CD4-positive, alpha-beta T cell treated with Interleukin-12 subunit alpha and Interleukin-12 subunit beta, for 1 hour (primary cell): ENCODE measurements around the gene PPDPF.
"Not testable (repeated sequence)": the region's sequence is repeated elsewhere in the genome, so short reads cannot be mapped to it uniquely, and the experiment has no call there.

Experiments used
- DNase-seq: peaks from one replicate; pipeline ENCODE4 v3.0.0-alpha.2; 2020

The PPDPF gene

DNA sequence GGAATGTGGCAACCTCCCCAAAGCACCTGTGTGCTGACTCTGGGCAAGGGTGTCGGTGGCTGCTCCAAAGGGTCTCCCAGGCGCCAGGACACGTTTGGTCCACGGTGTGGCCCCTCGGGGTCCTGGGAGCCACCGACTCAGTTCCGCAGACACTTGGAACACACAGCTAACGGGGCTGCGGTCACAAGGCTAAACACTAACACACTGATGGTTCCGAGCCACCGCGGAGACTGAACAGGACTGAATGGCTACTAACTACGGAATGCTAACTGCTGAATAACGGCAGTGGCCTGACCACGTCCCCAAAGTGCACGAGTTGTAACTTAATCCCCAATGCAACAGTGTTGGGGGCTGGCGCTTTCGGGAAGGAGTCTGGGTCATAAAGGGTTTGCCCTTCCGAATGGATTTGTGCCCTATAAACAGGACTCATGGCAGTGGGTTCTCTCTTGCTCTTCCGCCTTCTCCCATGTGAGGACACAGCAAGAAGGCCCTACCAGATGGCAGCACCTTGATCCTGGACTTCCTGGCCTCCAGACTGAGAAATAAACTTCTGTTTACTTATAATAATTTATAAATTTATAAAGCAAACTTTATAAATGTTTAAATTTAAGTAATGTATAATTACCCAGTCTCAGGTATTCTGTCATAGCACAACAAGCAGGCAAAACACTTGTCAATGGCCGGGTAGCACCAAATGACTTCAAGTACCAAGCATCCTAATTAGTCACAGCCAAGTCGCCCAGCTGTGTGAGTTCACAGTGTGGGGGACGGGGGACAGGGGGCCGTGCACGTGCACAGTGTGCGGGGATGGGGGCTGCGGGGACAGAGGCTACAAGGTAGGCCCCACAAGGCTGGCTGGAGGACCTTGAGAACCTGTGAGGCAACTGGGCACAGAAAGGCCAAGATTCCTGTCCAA is 19.4 kb upstream of the PPDPF start:
- no peak for DNase-seq

DNA sequence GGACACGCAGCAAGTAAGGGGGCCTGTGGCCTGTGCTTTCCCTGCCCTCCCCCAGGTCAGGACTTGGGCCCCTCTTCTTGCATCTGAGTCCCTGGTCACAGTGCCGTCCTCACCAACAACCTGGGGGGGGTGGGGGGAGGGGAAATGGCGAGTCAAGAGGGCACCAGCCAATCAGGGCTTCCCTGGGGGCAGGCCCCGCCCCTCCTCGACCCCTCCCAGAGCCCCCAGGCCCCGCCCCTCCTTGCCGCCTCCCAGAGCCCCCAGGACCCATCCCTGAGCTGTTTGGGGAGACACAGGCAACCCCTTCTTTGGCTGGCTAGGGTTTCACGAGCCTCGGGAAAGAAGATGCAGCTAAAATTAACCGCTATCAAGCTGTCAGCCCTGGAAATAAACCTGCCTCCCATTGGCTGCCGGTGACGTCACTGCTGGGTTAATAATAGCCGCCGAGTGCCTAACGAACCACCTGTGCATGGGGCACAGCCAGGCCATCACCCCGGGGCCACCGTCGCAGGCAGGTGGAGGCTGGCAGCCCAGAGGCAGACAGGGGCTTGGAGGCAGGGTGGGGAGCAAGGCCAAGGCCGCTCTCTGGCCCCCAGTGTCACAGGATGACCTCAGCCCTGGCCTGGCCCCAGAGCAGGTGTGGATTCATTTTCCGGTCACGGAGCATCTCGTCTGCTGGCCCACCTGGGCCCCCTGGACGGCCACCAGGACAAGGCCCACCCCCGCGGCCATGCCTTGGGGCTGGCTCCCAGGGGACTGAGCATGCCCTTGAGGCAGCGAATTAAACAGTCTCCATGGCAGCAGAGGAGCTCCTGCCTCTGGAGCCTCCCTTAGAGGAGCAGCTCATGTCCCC is 18.5 kb upstream of the PPDPF start:
- DNase-seq, result no peak

DNA sequence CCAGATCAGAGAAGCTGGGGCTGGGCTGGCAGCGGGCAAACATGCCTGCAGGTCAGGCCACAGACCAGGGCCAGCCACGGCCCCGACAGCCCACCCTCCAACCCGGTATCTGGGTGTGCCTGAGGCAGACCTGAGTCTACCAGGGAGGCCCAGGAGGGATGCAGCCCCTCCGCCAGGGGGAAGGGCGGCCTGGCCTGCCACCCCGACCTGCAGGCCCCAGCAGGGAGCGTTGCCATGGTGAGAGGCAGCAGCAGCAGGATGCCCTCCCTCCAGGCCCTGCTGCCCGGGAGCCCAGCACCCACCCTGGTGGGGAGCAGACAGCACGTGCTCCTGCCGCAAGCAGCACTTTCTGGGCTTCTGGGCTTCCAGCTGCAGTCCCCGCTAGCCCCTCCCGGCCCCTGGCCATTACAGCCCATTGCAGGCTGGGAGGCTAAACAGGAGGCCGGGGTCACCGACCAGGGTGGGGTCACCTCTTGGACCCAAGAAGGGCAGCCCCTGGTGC is 17.8 kb upstream of the PPDPF start:
- no peak for DNase-seq

DNA sequence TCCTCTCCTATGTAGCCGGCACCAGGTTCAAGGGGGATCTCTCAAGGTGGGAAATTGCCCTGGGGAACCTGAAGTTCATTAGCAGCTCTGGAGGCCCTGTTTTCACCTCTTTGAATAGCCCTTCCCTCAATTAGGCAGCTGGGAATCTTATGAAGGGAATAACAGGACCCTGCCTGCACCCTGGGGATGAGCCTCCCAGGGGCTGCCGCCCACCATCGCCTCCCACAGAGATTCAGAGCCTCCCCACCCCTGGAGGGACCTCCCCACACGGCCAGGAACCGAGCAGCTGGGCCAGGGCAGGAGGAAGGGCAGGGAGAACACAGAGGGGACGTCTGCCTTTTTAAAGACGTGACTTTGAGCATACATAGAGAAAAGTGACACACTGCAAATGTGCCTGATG is 17.0 kb upstream of the PPDPF start:
- no peak for DNase-seq

DNA sequence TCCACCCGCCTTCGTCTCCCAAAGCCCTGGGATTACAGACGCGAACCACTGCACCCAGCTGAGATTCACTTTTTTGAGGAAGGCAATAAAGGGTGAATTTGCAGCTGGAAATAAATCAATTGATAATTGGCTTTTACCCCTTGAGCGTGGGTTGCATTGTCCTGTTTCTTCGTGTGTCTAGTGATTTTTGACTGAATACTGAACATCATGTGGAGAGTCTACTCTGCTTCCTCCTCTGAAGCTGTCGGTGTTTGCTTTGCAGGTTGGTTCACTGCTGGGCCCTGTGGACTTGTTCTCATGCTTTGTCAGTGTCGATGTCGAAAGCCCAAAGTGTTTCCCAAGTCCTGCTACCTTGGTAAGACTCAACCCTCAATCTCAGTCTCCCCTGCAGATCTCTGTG is 15.9 kb upstream of the PPDPF start:
- no peak for DNase-seq

DNA sequence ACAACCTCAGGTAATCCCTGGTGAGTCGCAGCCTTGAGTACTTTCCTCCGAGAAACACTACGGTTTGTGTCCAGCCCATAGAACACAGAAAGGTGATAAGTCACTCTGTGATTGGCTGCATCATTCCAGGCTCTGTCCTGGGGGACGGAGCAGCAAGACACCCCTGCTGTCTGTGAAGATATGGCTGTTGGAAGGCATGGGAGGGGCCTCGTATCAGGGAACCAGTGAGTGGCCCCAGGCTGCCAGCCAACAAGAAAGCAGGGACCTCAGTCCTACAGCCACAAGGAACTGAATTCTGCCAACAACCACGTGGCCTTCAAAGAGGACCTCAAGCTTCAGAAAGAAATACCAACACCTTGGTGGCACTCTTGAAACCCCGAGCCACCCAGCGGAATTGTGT is 15.3 kb upstream of the PPDPF start:
- DNase-seq, result no peak

DNA sequence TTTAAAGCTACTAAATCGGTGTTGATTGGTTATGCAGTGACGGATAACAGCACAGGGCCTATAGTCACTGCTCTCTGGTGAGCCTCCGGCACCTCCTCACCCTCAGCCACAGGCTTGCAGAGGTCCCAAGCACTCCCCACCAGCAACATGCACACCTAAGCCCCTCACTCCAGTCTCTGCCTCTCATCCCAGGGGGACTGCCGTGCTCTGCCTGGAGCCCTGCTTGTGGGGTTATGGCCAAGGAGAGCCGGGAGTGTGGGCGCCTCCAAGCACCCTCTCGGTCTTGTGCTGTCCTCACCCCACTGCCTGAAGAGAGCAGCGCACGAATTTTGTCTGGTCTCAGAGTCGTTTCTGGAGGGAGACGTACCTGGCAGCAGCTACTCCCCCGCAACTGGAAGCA is 14.8 kb upstream of the PPDPF start:
- no peak for DNase-seq

DNA sequence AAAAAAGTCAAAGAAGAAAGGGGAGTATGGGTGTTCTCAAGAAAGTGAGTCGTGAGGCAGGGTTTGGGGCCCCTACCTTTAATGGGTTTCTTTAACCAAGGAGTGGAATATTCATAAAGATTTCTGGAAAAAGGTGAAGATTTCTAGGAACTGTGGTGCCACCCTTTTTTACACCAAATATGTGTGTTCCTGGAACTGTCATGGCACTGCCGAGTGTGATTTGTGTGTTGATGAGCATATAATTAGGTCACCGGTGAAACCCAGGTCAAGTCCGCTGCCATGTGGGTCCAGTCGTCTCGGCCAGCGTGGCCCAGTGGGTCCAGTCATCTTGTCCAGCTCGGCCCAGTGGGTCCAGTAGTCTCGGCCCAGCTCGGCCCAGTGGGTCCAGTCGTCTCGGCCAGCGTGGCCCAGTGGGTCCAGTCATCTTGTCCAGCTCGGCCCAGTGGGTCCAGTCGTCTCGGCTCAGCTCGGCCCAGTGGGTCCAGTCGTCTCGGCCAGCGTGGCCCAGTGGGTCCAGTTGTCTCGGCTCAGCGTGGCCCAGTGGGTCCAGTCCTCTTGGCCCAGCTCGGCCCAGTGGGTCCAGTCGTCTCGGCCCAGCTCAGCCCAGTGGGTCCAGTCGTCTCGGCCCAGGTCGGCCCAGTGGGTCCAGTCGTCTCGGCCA is 13.4 kb upstream of the PPDPF start:
- DNase-seq, result no peak

DNA sequence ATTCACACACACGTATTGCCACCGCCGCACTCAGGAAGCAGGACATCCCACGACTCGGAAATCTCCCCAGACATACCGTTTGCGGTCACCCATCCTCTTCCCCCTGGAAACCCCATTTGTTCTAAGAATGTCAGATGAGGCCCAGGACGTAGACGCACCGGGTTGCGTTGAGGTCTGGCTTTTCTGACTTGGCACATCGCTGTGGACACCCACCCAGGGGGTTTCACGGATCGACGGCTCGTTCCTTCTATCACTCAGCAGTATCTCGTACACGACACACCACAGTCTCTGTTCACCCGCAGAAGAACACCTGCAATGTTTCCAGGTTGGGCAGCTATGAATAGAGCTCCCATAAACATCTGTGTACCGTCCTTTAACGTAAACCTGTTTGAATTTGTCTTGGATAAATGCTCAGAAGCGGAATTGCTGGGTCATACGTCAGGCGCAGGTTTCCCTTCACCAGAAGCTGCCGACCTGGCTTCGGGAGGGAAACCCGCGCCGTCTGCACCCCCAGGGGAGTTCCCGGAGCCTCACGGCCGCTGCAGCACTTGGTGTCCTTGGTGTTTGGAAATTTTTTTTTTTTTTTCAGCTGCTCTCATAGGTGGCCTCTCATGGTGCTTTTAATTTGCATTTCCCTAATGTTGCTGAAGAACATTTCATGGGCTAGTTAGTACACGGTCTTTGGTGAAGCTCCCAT is 12.3 kb upstream of the PPDPF start:
- DNase-seq, result no peak

DNA sequence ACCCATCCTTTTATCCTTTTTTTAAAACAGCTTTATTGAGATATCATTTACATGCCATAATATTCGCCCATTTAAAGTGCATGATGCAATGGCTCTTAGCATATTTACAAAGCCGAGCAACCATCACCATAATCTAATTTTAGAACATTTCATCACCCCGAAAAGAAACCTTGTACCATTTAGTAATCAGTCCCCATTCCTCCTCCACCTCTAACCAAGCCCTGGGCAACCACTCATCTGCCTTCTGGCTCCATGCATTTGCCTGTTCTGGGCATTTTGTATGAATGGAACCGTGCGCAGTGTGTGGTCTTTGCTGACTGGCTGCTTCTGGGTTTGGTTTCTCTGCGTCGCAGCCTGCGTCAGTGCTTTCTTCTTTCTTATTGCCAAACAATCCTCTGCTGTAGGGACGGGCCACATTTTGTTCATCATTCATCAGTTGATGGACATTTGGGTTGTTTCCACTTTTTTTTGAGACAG is 11.4 kb upstream of the PPDPF start:
- DNase-seq, result no peak

DNA sequence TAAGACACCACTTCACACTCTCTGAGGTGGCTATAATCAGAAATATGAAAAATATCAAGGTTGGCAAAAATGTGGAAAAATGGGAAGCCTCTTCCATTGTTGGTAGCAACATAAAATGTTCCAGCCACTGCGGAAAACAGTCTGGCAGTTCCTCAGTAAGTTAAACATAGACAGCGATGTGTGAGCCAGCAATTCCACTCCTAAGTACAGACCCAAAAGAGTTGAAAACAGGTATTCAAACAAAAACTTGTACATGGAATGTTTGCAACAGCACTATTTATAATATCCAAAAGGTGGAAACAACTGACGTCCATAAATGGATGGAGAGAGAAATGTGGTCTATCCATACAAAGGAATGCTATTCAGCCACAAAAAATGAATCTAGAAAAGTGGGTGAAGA is 7.4 kb upstream of the PPDPF start:
- no peak for DNase-seq

DNA sequence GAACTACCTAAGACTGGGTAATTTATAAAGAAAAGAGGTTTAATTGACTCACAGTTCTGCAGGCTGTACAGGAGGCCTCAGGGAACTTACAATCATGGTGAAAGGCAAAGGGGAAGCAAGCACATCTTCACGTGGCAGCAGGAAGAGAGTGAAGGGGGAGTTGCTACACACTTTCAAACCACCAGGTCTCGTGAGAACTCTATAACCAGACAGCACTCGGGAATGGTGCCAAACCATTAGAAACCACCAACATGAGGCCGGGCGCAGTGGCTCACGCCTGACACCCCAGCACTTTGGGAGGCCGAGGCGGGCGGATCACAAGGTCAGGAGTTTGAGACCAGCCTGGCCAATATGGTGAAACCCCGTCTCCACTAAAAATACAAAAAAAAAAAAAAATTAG is 6.0 kb upstream of the PPDPF start:
- DNase-seq, result not testable (repeated sequence)

DNA sequence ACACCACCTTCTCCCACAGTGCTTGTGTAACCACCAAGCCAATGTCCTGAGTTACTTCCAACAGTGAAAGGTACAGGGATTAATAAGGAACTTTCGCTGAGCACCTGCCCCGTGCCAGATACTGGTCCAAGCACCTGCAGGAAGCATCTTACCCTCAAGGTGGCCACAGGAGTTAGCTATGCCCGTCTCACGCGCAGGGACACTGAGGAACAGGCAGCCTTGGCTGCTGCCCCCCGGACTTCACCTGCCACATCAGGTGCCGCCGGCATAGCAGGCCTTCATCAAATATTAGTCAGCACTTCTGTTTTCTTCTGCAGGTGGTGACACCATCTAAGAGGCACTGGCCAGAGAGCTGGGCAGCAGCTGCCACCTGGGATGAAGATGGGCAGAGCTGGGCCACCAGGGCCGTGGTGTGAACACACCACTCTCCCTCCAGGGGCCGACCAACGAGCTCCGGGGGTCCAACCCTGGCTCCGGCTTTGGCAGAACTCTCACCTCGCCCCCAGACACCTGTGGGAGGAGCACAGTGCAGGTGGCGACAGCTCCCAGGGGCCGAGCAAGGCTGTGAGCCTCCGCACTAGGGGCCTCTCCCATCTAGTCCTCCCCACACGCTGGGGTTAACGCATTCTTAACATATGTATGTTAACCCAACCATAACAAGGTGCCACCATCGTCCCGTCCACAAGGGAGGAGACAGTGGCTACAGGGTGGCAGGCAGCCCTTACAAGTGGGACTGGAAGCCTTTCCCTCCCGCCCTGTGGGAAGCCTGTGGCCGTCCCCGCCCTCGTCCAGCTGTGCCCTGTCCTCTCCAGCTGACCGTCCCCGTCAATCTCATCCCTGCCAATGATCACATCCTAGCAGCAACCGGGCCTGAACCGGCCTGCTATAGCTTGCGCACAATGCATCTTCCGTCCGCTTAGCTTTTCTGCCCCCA is 2.9 kb upstream of the PPDPF start:
- DNase-seq, result no peak

DNA sequence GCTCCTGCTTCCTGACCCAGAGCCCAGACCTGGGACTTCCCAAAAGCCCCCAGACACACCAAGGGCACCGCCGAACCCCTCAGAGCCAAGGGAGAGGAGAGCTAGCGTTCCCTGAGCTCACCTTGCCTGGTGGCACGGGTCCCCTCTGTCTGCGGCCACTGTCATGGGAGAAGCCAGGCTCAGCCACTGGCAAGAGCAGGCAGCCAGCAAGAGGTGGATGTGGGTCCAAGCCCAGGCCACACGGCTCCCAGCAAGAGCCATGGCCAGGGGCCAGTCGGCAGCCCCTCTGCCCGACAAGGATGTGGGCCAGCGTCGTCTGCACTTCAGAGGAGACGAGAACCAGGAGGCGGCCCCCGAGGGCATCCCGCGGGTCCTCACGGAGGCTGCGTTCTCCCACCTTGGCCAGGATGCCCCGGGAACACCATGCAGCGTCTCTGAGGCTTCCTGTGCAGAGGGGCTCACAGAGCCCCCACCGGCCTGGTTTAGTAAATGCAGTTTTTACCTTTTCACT is 2.2 kb upstream of the PPDPF start:
- DNase-seq, result no peak

DNA sequence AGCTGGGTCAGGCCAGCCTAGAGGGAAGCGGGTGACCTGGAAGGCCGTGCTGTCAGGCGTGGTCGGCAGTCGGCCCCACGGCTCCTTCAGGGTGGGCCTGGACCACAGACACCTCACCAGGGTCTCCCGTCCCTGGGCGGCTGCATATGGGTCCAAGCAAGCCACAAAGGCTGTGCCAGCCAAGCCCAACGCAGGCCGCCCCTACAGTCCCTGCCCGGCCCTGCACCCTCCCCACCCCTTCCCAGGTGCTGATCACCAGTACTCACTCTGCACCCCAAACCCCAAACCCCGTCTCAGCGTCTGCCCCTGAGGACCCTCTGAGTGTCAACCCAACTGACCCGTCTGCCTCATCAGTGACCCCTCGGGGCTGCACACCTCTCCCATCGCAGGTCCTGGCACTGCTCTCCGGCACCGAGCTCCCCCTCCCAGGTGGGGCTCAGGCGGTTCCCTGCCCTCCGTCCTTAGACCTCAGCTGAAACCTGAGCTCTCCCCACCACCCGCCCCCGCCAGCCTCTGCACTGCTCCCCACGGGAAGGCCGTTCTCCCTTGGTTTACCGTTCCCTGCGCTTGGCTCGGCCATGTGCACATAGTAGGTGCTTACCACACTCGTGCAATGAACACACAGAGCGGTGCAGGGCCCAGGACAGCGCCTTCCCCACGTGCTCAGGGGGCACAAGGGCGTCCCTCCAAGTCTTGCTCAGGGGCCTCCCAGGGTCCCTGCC is 1.5 kb upstream of the PPDPF start:
- no peak for DNase-seq

DNA sequence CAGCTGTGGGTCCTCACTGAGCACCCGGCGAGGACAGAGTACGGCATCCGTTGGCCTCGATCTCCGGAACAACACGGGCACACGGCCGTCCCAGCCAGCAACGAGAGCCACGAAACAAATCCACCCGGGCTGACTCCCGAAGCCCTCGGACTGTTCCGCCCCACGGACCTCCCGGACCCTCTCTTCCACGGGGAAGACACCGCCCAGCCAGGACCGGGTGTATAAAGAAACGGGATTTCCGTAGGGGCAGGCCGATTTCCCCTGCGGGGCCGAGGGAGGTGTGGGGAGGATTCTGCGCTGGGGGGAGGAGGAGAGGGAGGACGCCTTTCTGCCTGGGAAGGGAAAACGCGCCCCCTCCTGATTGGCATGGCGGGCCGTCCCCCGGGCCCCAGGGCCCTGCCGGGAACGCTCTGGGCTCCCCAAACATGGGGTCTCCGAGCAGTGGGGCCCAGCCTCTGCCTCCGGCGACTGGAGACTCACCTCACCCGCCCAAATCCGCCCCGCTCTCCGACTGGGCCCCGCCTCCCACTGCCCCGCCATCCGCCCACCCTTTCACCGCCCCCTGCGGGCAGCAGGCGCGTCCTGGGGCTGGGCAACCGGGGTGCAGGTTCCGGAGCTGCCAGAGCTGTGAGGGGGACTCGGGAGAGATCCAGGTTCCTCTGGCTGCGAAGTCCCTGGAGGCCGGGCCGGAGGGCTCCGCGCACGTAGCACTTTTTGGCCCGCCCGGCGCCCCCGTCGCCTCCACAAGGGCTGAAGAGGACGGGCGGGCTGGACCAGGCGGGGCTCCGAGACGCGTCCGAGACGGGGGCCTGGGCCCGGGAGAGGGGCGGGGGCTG is 679 bp upstream of the PPDPF start:
- DNase-seq, result peak; percentile 76

DNA sequence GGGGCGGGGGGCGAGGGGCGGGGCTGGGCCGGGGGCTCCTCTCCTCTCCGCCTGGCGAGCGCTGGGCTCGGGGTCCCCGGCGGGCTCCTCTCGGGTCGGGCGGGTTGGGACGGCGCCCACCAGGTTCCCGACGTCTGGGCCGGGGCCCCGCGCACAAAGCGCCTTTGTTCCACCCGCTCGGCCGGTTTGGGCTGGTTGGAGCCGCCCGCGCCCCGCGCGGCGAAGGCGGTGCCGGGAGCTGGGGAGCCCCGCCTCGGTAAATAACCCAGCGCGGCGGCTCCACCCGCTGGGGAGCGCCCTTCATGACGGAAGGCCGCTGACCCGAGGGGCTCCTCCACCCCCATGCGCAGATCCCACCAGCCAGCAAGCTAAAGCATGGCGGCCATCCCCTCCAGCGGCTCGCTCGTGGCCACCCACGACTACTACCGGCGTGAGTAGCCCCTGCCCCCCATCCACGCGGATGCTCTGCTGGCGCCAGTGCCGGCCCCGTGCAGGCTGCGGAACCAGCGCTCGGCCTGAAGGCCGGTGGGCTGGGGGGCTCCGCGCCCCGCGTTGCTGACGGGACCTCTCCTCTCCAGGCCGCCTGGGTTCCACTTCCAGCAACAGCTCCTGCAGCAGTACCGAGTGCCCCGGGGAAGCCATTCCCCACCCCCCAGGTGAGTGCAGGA is 503 bp downstream of the PPDPF start:
- DNase-seq, result peak; percentile 69

DNA sequence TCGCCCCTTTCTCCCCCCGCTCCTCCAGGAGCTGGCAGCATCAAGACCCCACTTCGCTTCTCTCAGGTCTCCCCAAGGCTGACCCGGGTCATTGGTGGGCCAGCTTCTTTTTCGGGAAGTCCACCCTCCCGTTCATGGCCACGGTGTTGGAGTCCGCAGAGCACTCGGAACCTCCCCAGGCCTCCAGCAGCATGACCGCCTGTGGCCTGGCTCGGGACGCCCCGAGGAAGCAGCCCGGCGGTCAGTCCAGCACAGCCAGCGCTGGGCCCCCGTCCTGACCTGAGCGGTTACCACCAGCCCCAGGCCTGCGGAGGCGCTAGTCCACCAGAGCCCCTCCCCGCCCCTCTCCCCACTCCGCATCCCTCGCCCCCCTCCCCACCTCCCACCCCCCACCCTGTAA is 1.0 kb downstream of the PPDPF start:
- no peak for DNase-seq
